ENCODE data around the gene AIFM3.

Gene AIFM3

GRCh38 chr22:20977516-20978170 lies 10.6 kb downstream of the AIFM3 start:
- H3K27me3 ChIP-seq (ENCODE audit: control insufficient read depth, low read length) = no peaks in the 10 kb centered on the region
- no peaks in the 10 kb centered on the region for H4K20me1 ChIP-seq (ENCODE audit: control insufficient read depth, insufficient read depth, low read depth, low read length)
- no peak overlapping the region for H3K27ac ChIP-seq (ENCODE audit: low read depth, low read length)
- no peaks in the 10 kb centered on the region for H3F3A ChIP-seq (ENCODE audit: control insufficient read depth, insufficient read depth)
- no peak overlapping the region for H3K4me2 ChIP-seq (ENCODE audit: low read length)
- H3K9me2 ChIP-seq (replicated peaks; ENCODE audit: control insufficient read depth, low read length) = no peaks in the 10 kb centered on the region
- peaks cover 11% of the 10 kb centered on the region; the same call in 1 of the 2 replicates for H3K9me3 ChIP-seq (ENCODE audit: control insufficient read depth, insufficient read depth, low read length)
- H3K79me2 ChIP-seq (ENCODE audit: control insufficient read depth, low read length) = peaks cover 10% of the 10 kb centered on the region
- peaks cover 10% of the 10 kb centered on the region for H3K4me1 ChIP-seq (ENCODE audit: control insufficient read depth, low read length)
- H3K4me3 ChIP-seq (ENCODE audit: low read length) = no peak overlapping the region
- H3K36me3 ChIP-seq (ENCODE audit: control insufficient read depth, low read length) = peaks cover 4% of the 10 kb centered on the region
- TF ChIP-seq CTCF (IDR thresholded peaks at IDR 0.05; ENCODE audit: low read depth, low read length, poor library complexity, severe bottlenecking) (no peak), EZH2phosphoT487 (IDR thresholded peaks at IDR 0.05; ENCODE audit: borderline replicate concordance, low read length) (no peak)

DNA sequence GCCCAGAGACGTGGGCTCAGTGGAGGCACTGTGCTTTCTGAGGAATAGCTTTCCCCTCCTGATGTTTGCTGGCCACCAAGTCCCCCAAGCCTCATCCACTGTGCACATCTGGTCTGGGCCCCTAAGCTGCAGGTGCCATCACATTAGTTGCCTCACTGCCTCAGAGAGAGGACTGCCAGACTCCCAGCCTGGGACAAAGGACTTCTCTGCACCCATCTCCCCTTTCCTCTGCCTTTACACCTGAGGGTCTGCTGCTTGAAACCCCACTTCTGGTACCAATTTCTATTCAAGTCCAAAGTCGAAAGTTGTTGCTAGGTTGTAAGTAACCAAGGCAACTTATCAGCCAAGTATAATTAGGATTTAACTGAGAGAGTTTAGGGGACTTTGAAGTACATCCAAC lies 11.4 kb downstream of the AIFM3 start:
- Histone ChIP-seq H3K79me2 (ENCODE audit: control insufficient read depth, low read length) (peaks cover 18% of the 10 kb centered on the region), H4K20me1 (ENCODE audit: control insufficient read depth, insufficient read depth, low read depth, low read length) (no peaks in the 10 kb centered on the region), H3K4me1 (ENCODE audit: control insufficient read depth, low read length) (peaks cover 17% of the 10 kb centered on the region), H3K4me3 (ENCODE audit: low read length) (no peak overlapping the region), H3F3A (ENCODE audit: control insufficient read depth, insufficient read depth) (no peaks in the 10 kb centered on the region), H3K27ac (ENCODE audit: low read depth, low read length) (no peak overlapping the region), H3K4me2 (ENCODE audit: low read length) (no peak overlapping the region), H3K9me2 (replicated peaks; ENCODE audit: control insufficient read depth, low read length) (no peaks in the 10 kb centered on the region), H3K36me3 (ENCODE audit: control insufficient read depth, low read length) (peaks cover 4% of the 10 kb centered on the region), H3K27me3 (ENCODE audit: control insufficient read depth, low read length) (no peaks in the 10 kb centered on the region), H3K9me3 (ENCODE audit: control insufficient read depth, insufficient read depth, low read length) (peaks cover 11% of the 10 kb centered on the region; the same call in 1 of the 2 replicates)
- no peak for TF ChIP-seq CTCF (IDR thresholded peaks at IDR 0.05; ENCODE audit: low read depth, low read length, poor library complexity, severe bottlenecking)
- no peak for TF ChIP-seq EZH2phosphoT487 (IDR thresholded peaks at IDR 0.05; ENCODE audit: borderline replicate concordance, low read length)

DNA sequence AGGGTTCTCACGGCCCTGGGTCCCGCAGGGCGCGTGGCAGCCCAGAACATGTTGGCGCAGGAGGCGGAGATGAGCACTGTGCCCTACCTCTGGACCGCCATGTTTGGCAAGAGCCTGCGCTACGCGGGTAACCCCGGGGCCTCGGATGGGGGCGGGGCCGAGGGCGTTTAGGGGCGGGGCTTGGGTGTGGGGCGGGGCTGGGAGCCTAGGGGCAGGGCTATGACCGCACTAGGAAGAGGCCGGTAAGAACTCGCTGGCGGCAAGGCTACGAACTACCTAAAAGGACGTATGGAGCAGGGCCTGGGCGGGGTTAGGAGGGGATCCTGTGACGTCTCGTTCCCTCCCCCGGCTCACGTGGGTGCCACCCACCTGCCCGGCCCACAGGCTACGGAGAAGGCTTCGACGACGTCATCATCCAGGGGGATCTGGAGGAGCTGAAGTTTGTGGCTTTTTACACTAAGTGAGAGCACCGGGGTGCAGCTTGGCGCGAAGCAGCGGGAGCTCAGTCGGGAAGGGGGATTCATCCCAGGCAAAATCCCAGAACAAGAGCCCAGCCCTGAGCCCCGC lies 12.3 kb downstream of the AIFM3 start:
- peaks cover 13% of the 10 kb centered on the region for H3K36me3 ChIP-seq (ENCODE audit: control insufficient read depth, low read length)
- no peaks in the 10 kb centered on the region for H4K20me1 ChIP-seq (ENCODE audit: control insufficient read depth, insufficient read depth, low read depth, low read length)
- H3F3A ChIP-seq (ENCODE audit: control insufficient read depth, insufficient read depth) = no peaks in the 10 kb centered on the region
- H3K9me3 ChIP-seq (ENCODE audit: control insufficient read depth, insufficient read depth, low read length) = peaks cover 11% of the 10 kb centered on the region; the same call in 1 of the 2 replicates
- H3K27me3 ChIP-seq (ENCODE audit: control insufficient read depth, low read length) = no peaks in the 10 kb centered on the region
- peaks cover 20% of the 10 kb centered on the region for H3K4me1 ChIP-seq (ENCODE audit: control insufficient read depth, low read length)
- TF ChIP-seq CTCF (IDR thresholded peaks at IDR 0.05; ENCODE audit: low read depth, low read length, poor library complexity, severe bottlenecking) = no peak
- TF ChIP-seq EZH2phosphoT487 (IDR thresholded peaks at IDR 0.05; ENCODE audit: borderline replicate concordance, low read length) = no peak
- no peak overlapping the region for H3K4me3 ChIP-seq (ENCODE audit: low read length)
- no peaks in the 10 kb centered on the region for H3K9me2 ChIP-seq (replicated peaks; ENCODE audit: control insufficient read depth, low read length)
- H3K27ac ChIP-seq (ENCODE audit: low read depth, low read length) = no peak overlapping the region
- peaks cover 27% of the 10 kb centered on the region for H3K79me2 ChIP-seq (ENCODE audit: control insufficient read depth, low read length)
- no peak overlapping the region for H3K4me2 ChIP-seq (ENCODE audit: low read length)
